Spinal cord (tissue), 10 donors: ENCODE results near the gene SNIP1. TPM values are rescaled to one million over a fixed set of nuclear protein-coding genes. Genes with fewer than 3 reads are reported as not detected.
"Not testable (repeated sequence)": the region's sequence is repeated elsewhere in the genome, so short reads cannot be mapped to it uniquely, and the experiment has no call there.

Experiments used
- DNase-seq, 6 donors: peaks; one replicate each; pipeline versions ENCODE4 v3.0.0 to v3.0.0-alpha.2; 2013 to 2015; ENCODE audit warnings: low spot score in 6 of 6, low read depth in 4 of 6
- H3K27ac ChIP-seq: one replicate; pipeline ENCODE4 v1.5.1; 2013; ENCODE audit warnings: low read depth, low read length, control low read depth
- H3K27me3 ChIP-seq: one replicate; pipeline ENCODE4 v1.6.1; 2013; ENCODE audit warnings: low read length; ENCODE audit not compliant: control insufficient read depth, insufficient read depth
- H3K36me3 ChIP-seq: one replicate; pipeline ENCODE4 v1.6.1; 2013; ENCODE audit warnings: low read length; ENCODE audit not compliant: control insufficient read depth, insufficient read depth
- H3K4me1 ChIP-seq: one replicate; pipeline ENCODE4 v1.6.1; 2013; ENCODE audit warnings: low read length; ENCODE audit not compliant: control insufficient read depth, insufficient read depth
- H3K4me3 ChIP-seq: one replicate; pipeline ENCODE4 v1.5.1; 2013; ENCODE audit warnings: low read depth, low read length, control low read depth
- H3K9me3 ChIP-seq: one replicate; pipeline ENCODE4 v1.6.1; 2013; ENCODE audit warnings: low read length; ENCODE audit not compliant: control insufficient read depth, insufficient read depth
- WGBS: methylation state at CpG from one replicate; pipeline ENCODE4 v1.1.5; 2013; ENCODE audit warnings: missing lambda C conversion rate; ENCODE audit not compliant: insufficient coverage; 5-methylcytosine and 5-hydroxymethylcytosine counted together
- polyA plus RNA-seq, 2 donors: library from polyadenylated mRNA; unstranded; fragments of 120-200 nt; gene quantifications; one replicate each; pipeline ENCODE4 v1.2.1, GENCODE V29; 2013; ENCODE audit not compliant: insufficient read length in 2 of 2
- total RNA-seq, 2 donors: library from RNA; depleted of rRNA in 1 of 2; stranded (reverse); fragments of 120-200 nt in 1 of 2; fragments of >200 nt in 1 of 2; gene quantifications; one replicate each; pipeline versions ENCODE4 v1.2.3 to v1.2.4, GENCODE V29; 2013 to 2014
- donor health status: healthy.

Gene SNIP1
- total and polyA plus RNA-seq, 4 donors = 9.5 to 14.7 (median 12.1) TPM

DNA sequence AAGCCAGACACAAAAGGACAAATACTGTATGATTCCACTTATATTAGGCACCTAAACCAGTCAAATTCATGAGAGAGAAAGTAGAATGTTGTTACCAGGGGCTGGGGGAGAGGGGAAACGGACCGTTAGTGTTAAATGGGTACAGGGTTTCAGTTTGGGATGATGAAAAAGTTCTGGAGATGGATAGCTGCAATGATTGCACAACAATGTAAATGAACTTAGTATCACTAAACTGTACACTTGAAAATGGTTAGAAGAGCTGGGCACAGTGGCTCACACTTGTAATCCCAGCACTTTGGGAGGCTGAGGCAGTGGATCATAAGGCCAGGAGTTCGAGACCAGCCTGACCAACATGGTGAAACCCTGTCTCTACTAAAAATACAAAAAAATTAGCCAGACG, 30.5 kb upstream of the SNIP1 start:
- H3K27ac ChIP-seq, DNase-seq, H3K27me3 ChIP-seq, H3K4me1 ChIP-seq, H3K4me3 ChIP-seq, H3K9me3 ChIP-seq: not testable (repeated sequence)
- H3K36me3 ChIP-seq = peaks cover 46% of the 10 kb centered on the region
- 100% methylated on average over 2 of the region's 4 CpGs for WGBS

DNA sequence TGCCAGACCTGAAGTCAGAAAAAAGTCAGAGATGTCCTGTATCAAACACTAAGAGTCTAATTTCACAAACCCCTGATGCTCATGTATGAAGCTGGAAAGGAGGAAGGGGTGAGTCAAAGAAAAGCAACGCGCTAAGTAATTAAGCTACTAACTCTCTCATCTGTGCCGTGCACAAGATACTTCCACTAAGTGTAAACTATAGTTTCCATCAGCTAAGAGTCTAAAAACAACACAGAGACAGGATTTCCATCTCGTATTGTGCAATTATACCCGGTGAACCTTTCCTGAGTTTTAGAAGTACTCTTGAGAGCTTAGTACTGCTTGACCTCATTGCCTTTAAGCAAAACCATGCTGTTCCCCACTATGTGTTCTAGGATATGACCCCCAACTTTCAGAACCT, 21.6 kb upstream of the SNIP1 start:
- Histone ChIP-seq H3K27me3 (no peaks in the 10 kb centered on the region), H3K27ac (no peak overlapping the region), H3K4me1 (no peaks in the 10 kb centered on the region), H3K9me3 (no peaks in the 10 kb centered on the region), H3K4me3 (no peak overlapping the region), H3K36me3 (peaks cover 51% of the 10 kb centered on the region)
- no peak for DNase-seq
- 100% methylated on average over 2 of the region's 5 CpGs for WGBS

DNA sequence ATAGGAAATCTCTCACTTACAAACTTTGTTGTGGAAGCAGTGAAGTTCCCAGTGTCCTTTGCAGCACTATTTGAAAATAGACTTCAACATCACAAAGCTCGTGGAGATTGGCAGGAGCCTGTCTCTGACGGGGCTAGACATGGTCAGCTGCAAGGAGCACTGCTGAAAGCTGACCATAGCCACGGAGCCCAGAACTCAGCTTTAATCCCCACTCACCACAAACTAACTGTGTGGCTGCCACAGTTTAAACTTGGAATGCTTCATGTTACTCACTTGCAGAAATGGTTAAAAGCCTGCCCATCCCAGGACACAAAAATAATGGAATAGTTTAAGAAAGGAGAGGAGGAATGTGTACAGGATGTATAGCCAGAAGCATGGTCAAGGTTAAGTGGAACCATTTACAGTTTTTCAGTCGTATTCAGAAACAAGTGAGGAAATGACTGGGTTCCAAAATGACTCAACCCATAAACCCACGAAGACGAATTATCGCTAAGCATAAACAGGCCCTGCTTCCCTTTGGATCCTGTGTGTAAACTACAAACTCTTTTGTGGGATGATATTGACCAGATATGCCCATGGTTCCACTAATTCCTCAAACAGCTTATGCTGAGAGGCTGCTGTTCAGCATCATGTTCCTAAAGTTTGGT, 20.9 kb upstream of the SNIP1 start:
- no peak for DNase-seq
- no peak overlapping the region for H3K4me3 ChIP-seq
- H3K4me1 ChIP-seq = no peaks in the 10 kb centered on the region
- no peak overlapping the region for H3K27ac ChIP-seq
- H3K9me3 ChIP-seq = no peaks in the 10 kb centered on the region
- peaks cover 49% of the 10 kb centered on the region for H3K36me3 ChIP-seq
- no peaks in the 10 kb centered on the region for H3K27me3 ChIP-seq
- WGBS = 88% methylated on average over 3 of the region's 7 CpGs

DNA sequence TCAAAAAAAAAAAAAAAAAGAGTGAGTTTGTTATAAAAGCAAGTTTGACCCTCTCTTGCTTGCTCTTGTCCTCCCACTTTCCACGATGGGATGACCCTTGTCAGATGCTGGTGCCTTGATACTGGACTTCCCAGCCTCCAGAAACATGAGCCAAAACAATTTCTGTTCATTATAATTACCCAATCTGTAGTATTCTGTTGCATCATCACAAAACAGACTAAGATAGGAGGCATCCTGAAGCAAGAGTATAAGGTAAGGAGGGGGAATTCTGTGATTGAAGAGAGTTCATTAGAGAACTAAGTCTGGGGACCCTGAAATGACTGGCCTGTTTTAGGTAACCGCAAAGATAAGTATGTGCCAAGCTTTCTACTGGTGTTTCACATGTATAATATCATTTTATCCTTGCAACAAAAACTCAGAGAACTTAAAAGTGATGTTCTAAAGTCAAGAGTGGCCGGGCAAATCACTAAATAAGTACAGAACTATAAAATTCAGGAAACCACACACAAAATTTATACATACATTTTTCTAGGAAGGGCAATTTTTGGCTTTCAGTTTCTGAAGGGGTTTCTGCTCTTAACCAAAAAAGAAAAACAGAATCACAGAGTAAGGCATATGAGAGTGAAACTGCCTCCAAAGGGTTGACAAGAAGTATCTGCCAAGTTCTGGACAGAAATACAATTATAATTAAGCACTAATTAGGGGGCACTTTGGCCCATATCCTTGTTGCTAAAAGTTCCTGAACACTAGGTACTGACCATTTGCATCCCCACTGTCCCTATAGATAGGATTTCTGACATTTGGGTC, 16.6 kb upstream of the SNIP1 start:
- no peak overlapping the region for H3K27ac ChIP-seq
- no CpG with 5 or more reads among the region's 3 CpGs for whole genome bisulfite sequencing
- H3K4me1 ChIP-seq = no peaks in the 10 kb centered on the region
- H3K9me3 ChIP-seq = no peaks in the 10 kb centered on the region
- H3K27me3 ChIP-seq = no peaks in the 10 kb centered on the region
- peaks cover 45% of the 10 kb centered on the region for H3K36me3 ChIP-seq
- DNase-seq = no peak
- no peak overlapping the region for H3K4me3 ChIP-seq

DNA sequence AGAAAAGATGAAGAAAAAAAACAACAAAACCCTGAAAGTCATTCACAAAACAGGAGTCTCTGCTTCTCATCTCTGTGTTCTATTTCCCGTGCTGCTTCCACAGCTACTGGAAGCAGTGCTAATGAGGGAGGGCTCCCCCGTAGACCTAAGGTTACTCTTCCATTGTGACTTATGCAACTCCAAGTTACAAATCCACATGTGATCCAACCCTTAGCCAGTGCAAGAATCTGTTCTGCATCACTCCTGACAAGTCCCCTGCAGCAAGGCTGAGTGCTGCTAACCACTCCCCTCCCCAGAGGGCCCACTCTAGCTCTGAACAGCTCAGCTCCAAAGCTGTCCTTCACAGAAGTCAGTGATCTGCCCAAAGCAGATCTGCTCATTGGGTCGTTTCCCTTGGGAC, 12.9 kb upstream of the SNIP1 start:
- 79% methylated on average over 3 of the region's 3 CpGs for WGBS

DNA sequence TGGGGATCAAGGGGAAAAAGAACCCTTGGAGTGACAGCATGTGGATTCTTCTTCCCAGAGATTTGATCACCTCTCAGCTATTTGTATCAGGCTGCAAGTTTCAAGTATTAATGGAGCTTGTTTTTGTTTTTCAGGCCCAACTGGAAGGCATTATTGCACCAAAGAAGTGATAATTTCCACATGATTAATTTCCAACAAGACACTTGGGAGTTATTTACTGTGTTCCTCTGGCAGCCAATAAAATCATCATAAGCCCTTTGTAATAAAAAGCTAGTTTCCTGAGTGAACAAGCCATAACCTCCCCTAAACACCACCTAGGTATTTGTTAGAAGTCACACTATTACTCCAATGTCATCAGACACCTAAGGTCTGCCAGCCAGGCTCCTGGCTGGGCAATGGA, 10.8 kb upstream of the SNIP1 start:
- DNase-seq = peak in 1 of 6 donors; percentile 69
- Histone ChIP-seq H3K9me3 (no peaks in the 10 kb centered on the region), H3K27ac (no peak overlapping the region), H3K4me1 (no peaks in the 10 kb centered on the region), H3K27me3 (no peaks in the 10 kb centered on the region), H3K4me3 (no peak overlapping the region), H3K36me3 (peaks cover 42% of the 10 kb centered on the region)

More for the DNA sequence above, 12.9 kb upstream of the SNIP1 start:
- no peaks in the 10 kb centered on the region for H3K9me3 ChIP-seq
- H3K4me1 ChIP-seq = no peaks in the 10 kb centered on the region
- H3K27me3 ChIP-seq = no peaks in the 10 kb centered on the region
- H3K4me3 ChIP-seq = no peak overlapping the region
- DNase-seq = no peak
- H3K36me3 ChIP-seq = peaks cover 44% of the 10 kb centered on the region
- no peak overlapping the region for H3K27ac ChIP-seq

DNA sequence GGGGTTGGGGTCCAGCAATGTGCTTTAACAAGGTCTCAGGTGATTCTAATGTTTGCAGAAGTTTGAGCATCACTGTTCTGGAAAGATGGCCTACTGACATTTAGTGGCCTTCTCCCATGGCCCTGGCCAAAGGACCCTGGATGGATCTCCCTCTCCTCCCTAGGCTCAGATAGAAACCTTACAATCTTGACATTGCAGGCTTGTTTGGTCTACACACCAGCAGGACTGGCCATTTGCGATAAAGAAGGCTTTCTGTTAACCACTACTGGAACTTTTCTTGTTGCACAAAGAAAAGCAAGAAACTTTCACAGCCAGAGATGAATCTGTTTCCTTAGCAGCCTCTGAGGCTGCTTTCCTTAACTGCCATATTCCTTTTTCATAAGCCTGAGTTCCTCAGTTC, 8.9 kb upstream of the SNIP1 start:
- Histone ChIP-seq H3K36me3 (peaks cover 32% of the 10 kb centered on the region), H3K4me1 (no peaks in the 10 kb centered on the region), H3K9me3 (no peaks in the 10 kb centered on the region), H3K27ac (no peak overlapping the region), H3K27me3 (no peaks in the 10 kb centered on the region), H3K4me3 (no peak overlapping the region)
- no peak for DNase-seq
- WGBS = 100% methylated on average over 1 of the region's 1 CpG

DNA sequence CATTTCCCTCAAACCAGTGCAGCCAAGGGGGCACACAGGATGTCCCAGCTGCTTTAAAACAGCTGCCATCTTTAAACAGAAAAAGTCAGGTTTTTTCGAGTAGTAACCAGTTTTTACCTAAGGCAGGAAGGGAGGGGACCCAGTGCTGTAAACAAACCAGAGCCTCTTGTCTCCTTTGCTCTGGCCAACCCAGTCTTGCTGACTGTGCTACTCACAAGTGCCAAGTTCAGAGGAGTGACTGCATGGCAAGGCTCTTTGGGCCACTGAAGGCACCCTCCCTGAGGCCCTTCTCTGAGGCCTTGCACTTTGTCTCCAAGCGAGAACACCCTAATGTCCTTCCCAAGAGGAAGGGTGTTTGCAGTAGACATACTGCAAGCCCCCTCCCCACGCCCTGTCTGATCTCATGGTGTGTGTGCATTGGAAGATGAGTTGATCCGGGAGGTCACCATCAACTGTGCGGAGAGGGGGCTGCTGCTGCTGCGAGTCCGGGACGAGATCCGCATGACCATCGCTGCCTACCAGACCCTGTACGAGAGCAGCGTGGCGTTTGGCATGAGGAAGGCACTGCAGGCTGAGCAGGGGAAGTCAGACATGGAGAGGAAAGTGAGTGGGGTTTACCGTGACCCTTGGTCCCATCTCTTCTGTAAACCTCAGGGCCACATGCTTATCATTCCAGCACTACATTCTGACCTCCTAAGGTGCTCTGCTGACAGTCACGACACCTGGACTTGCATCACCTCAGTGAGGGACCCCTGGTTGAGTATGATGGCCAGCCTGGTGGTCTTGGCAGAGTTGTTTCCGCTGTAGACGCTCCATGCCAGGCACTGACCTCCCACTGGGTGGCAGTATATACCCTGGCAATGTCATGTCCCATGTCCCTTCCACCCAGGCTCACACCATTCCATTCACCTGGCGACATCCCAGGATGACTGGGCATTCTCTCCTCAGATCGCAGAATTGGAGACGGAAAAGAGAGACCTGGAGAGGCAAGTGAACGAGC, 7.3 kb upstream of the SNIP1 start:
- no peak overlapping the region for H3K27ac ChIP-seq
- DNase-seq = peak in 1 of 6 donors; percentile 18
- H3K27me3 ChIP-seq = no peaks in the 10 kb centered on the region
- WGBS = 95% methylated on average over 18 of the region's 21 CpGs
- H3K9me3 ChIP-seq = no peaks in the 10 kb centered on the region
- H3K4me1 ChIP-seq = peaks cover 13% of the 10 kb centered on the region
- peaks cover 27% of the 10 kb centered on the region for H3K36me3 ChIP-seq
- no peak overlapping the region for H3K4me3 ChIP-seq

DNA sequence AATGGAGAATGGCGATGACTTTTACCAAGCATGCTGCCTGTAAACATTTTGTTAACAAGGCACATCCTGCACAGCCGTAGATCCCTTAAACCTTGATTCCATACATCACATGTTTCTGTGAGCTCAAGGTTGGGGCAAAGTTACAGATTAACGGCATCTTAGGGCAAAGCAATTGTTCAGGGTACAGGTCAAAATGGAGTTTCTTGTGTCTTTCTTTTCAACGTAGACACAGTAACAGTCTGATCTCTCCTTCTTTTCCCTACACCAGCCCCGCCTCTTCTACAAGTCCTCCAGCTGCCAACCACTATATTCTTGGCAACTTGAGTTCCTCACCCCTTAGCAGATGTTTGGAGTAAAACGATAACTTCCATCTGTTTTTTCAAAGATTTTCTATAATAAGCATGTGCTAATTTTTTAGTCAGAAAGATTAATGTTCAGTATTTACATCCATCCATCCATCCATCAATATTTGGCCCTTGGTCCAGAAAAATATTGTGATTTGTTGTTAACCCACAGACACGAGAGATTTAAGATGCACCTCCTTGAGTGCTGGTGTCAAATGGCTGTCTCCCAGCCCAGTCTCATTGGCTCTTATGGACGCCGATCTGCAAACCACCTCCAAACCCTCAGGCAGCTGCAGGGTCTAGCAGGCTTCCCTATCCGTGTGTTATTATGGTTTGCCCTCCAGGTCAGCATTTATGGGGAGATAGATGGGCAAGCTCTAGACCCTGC, 6.5 kb upstream of the SNIP1 start:
- Histone ChIP-seq H3K4me3 (no peak overlapping the region), H3K4me1 (peaks cover 13% of the 10 kb centered on the region), H3K36me3 (peaks cover 24% of the 10 kb centered on the region), H3K9me3 (no peaks in the 10 kb centered on the region), H3K27me3 (no peaks in the 10 kb centered on the region), H3K27ac (no peak overlapping the region)
- 85% methylated on average over 4 of the region's 10 CpGs for WGBS
- DNase-seq = no peak
